Measurements from ENCODE around the gene RAB11FIP5.

- no peak for TF ChIP-seq GATA2 (IDR thresholded peaks at IDR 0.05; ENCODE audit: low read depth, low read length)
- no peak for TF ChIP-seq GATA3 (IDR thresholded peaks at IDR 0.05; ENCODE audit: low read depth, low read length)
Observed at GRCh38 chr2:73069041-73069854, 43.5 kb downstream of the RAB11FIP5 start.

Measured in SH-SY5Y (cell line).